Activated naive CD8-positive, alpha-beta T cell treated with anti-CD3 and anti-CD28 coated beads for 36 hours (primary cell): Measurements from ENCODE around the gene SDR39U1. TPM values are rescaled to one million over a fixed set of nuclear protein-coding genes. Genes with fewer than 3 reads are reported as not detected.
"Not testable (repeated sequence)": the region's sequence is repeated elsewhere in the genome, so short reads cannot be mapped to it uniquely, and the experiment has no call there.

Experiments
- DNase-seq: peaks from one replicate; pipeline ENCODE4 v3.0.0; 2021
- H3K27ac Mint-ChIP-seq: one replicate; pipeline ENCODE4 v1.8.0; 2022; ENCODE audit warnings: mild to moderate bottlenecking, moderate library complexity, mixed read lengths
- H3K27me3 Mint-ChIP-seq: one replicate; pipeline ENCODE4 v1.8.0; 2022; ENCODE audit warnings: mild to moderate bottlenecking, mixed read lengths
- H3K36me3 Mint-ChIP-seq: one replicate; pipeline ENCODE4 v1.8.0; 2021; ENCODE audit warnings: mild to moderate bottlenecking, mixed read lengths
- H3K4me1 Mint-ChIP-seq: one replicate; pipeline ENCODE4 v1.8.0; 2021; ENCODE audit warnings: mixed read lengths
- H3K4me3 Mint-ChIP-seq: one replicate; pipeline ENCODE4 v1.8.0; 2022; ENCODE audit warnings: mild to moderate bottlenecking, moderate library complexity, mixed read lengths
- H3K9me3 Mint-ChIP-seq: one replicate; pipeline ENCODE4 v1.8.0; 2022; ENCODE audit warnings: mixed read lengths
- total RNA-seq, 2 experiments: library from RNA; stranded (reverse); gene quantifications; one replicate each; pipeline ENCODE4 v1.2.3, GENCODE V29; 2021

Gene SDR39U1, protein sequence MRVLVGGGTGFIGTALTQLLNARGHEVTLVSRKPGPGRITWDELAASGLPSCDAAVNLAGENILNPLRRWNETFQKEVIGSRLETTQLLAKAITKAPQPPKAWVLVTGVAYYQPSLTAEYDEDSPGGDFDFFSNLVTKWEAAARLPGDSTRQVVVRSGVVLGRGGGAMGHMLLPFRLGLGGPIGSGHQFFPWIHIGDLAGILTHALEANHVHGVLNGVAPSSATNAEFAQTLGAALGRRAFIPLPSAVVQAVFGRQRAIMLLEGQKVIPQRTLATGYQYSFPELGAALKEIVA
- 10 to 100 TPM; 57.8 to 59.0 TPM for total RNA-seq

DNA sequence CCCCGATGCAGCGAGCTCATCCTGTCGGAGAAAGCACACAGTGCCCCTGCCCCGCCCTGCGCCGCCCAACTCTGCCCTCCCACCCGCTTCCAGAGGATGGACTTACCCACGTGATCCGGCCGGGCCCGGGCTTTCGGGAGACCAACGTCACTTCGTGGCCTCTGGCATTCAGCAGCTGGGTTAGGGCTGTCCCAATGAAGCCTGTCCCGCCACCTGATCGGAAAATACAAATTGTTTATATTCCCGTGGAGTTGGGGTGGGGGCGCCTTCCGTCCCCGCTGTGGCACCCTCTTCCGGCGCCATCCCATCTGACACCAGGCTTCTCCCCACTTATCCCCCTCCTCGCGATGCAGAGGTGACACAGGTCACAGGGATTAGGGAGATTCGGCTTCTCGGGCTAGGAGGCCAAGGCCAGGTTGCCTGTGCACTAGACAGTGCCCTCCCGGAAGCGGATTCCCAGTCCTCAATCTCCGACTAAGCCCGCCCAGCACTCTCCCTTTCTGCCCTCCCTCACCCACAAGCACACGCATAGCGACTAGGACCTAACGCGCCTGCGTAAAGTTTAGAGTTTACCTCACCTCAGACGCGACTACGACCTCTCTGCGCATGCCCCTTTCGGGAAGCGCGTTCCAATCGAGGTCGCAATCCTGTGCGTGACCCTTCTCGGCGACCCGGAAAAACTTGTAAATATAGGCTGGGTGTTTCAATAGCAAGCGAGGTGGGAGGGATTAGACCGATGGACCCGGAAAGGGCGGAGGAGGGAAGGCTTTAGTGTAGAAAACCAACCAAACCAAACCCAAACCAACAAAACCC, at the start of gene SDR39U1:
TSS of gene SDR39U1 (minus strand) at position 537 of the 813 bp plus-strand sequence. CDS start at position 530, 7 bp downstream.
- peak within 1 kb of the TSS; percentile 99 for H3K27ac Mint-ChIP-seq
- no peaks in the 10 kb centered on the region for H3K9me3 Mint-ChIP-seq
- DNase-seq, result peak; percentile 95
- no peaks in the 10 kb centered on the region for H3K27me3 Mint-ChIP-seq
- peak within 1 kb of the TSS; percentile 97 for H3K4me3 Mint-ChIP-seq
- H3K4me1 Mint-ChIP-seq, result peaks cover 46% of the 10 kb centered on the region
- peaks cover 58% of the 10 kb centered on the region for H3K36me3 Mint-ChIP-seq

DNA sequence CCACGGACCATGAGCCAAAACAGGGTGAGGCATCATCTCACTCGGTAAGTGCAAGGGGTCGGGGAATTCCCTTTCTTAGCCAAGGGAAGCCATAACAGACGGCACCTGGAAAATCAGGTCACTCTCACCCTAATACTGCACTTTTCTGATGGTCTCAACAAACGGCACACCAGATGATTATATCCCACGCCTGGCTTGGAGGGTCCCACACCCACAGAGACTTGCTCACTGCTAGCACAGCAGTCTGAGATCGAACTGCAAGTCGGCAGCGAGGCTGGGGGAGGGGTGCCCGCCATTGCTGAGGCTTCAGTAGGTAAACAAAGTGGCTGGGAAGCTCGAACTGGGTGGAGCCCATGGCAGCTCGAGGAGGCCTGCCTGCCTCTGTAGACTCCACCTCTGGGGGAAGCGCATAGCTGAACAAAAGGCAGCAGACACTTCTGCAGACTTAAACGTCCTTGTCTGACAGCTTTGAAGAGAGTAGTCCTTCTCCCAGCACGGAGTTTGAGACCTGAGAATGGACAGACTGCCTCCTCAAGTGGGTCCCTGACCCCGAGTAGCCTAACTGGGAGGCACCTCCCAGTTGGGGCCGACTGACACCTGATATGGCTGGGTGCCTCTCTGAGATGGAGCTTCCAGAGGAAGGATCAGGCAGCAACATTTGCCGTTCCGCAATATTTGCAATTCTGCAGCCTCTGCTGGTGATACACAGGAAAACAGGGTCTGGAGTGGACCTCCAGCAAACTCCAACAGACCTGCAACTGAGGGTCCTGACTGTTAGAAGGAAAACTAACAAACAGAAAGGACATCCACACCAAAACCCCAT, 49.2 kb upstream of the SDR39U1 start:
- not testable (repeated sequence) for H3K9me3 Mint-ChIP-seq, H3K36me3 Mint-ChIP-seq, H3K4me3 Mint-ChIP-seq, H3K27ac Mint-ChIP-seq, H3K4me1 Mint-ChIP-seq, H3K27me3 Mint-ChIP-seq, DNase-seq

DNA sequence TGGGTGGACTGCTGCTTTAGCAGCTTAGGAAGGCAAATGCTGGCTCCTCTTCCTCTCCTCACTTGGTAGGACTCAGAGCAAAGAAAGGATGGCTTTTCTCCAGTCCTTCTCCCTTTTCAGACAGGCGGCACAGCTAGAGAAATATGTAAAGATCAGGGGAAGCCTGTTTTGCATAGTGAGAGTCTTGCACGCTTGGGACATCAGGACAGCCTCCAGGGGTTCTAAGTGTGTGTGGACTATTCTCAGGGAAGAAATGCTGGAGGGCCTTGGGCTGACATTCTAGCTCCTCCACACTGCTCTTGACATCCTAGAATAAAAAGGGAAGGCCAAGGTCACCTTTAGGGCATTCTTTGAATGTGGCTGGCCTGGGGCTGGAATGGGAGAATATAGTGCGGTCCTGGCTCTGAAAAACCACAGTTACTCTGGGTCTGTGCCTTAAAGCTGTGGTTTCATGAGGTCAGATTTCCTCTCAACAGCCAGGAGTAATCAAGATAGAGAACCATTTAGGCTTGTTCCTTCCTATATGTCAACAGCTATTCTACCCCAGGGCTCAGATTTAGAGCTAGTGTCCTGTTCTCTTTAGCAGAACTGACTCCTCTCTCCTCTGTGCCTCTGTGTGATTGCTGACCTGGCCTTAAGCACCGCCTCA, 41.2 kb upstream of the SDR39U1 start:
- no peak for DNase-seq
- Mint-ChIP-seq H3K9me3 (peaks cover 1% of the 10 kb centered on the region), H3K4me1 (peaks cover 25% of the 10 kb centered on the region), H3K27me3 (no peaks in the 10 kb centered on the region), H3K27ac (peak overlapping the region; percentile 64), H3K36me3 (peaks cover 1% of the 10 kb centered on the region), H3K4me3 (peak overlapping the region; percentile 41)

DNA sequence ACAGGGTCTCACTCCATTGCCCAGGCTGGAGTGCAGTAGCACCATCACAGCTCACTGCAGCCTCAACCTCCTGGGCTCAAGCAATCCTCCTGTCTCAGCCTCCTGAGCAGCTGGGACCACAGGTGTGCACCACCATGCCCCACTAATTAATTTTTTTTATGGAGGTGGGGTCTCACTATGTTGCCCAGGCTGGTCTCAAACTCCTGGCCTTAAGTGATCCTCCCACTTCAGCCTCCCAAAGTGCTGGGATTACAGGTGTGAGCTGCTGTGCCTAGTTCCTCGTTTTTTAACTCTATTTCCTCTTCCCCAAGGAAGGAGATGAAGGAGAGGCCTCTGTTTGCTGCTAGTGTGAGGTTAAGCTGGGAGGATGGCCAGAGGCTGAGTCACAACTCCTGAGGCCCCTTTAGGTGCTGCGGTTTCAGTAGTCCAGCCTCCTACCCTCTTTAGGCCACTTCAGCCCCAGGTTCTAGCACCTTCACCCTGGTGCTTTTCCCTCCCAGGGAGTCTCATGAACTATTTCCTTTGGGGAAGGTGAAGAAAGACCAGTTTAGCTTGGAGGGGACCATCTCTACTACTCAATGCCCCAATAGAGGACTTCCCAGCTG, 40.2 kb upstream of the SDR39U1 start:
- not testable (repeated sequence) for H3K27ac Mint-ChIP-seq, H3K9me3 Mint-ChIP-seq, H3K4me3 Mint-ChIP-seq

DNA sequence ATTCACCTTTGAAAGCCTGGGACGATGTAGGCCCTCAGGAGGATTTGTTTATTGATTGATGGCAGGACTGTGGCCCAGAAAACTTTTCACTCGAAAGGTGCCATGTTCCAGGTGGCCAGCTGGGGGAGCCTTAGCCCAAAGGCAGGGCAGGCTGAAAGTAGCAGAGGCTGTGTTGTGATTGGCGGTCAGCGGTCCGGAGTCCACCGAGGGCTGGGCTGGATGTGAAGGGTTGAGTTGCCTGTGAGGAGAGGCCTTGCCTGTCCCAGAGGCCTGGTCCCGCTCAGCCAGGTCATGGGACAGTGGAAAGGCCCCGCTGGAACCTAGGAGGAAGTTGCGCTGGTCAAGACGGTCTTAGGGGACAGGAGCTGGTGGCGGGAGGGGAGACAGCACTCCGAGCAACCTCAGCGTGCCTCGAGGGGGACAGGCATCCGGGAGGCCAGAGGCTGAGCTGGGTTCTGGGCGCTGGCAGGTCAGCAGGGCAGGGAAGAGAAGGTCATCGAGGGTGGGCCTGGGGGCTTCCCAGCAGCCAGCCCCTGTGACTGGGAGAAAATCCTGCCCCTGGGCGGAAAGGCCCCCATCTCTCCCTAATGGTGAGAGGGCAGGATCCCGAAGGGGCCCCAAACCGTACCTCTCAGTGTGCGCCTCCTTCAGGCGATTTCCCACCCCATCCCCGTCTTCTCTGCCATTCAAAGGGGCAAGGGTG, 39.2 kb upstream of the SDR39U1 start:
- DNase-seq, result peak; percentile 62
- Mint-ChIP-seq H3K9me3 (peaks cover 1% of the 10 kb centered on the region), H3K27ac (peak overlapping the region; percentile 72), H3K4me3 (peak overlapping the region; percentile 75), H3K36me3 (peaks cover 2% of the 10 kb centered on the region), H3K4me1 (peaks cover 25% of the 10 kb centered on the region), H3K27me3 (no peaks in the 10 kb centered on the region)

More for the DNA sequence above, 40.2 kb upstream of the SDR39U1 start:
- not testable (repeated sequence) for H3K36me3 Mint-ChIP-seq, H3K27me3 Mint-ChIP-seq, DNase-seq
- peaks cover 25% of the 10 kb centered on the region for H3K4me1 Mint-ChIP-seq

DNA sequence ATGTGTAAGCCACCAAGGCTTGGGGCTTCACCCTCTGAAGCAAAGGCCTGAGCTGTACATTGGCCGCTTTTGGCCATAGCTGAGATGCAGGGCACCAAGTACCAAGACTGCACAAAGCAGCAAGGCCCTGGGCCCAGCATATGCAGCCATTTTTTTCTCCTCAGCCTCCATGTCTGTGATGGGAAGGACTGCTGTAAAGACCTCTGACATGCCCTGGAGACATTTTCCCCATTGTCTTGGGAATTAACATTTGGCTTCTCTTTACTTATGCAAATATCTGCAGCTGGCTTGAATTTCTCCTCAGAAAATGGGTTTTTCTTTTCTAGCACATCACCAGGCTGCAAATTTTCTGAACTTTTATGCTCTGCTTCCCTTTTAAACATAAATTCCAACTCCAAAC, 37.4 kb upstream of the SDR39U1 start:
- H3K27ac Mint-ChIP-seq, DNase-seq, H3K4me3 Mint-ChIP-seq, H3K27me3 Mint-ChIP-seq, H3K36me3 Mint-ChIP-seq, H3K9me3 Mint-ChIP-seq: not testable (repeated sequence)
- H3K4me1 Mint-ChIP-seq, result peaks cover 25% of the 10 kb centered on the region

DNA sequence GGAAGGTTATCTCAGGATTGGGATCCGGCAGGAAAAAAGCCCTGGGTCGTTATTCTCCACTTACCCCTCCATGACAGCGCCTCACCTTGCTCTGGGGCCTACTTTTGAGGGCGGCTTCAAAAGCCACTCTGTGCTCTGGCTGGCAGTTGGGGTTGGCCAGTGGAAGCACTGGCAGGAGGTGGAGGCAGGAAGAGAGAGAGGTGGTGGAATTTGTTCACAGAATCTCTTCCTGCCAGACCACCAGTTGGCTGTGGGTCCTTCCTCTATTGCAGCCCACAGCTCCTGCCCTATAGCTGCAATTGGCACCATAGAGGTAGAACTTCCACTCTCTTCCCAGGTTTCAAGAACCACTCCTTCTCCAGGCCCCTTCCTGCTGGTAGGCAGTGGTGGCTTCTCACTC, 32.7 kb upstream of the SDR39U1 start:
- Mint-ChIP-seq H3K4me3 (no peak overlapping the region), H3K36me3 (peaks cover 10% of the 10 kb centered on the region), H3K27ac (no peak overlapping the region), H3K4me1 (no peaks in the 10 kb centered on the region), H3K27me3 (no peaks in the 10 kb centered on the region), H3K9me3 (peaks cover 6% of the 10 kb centered on the region)
- no peak for DNase-seq

DNA sequence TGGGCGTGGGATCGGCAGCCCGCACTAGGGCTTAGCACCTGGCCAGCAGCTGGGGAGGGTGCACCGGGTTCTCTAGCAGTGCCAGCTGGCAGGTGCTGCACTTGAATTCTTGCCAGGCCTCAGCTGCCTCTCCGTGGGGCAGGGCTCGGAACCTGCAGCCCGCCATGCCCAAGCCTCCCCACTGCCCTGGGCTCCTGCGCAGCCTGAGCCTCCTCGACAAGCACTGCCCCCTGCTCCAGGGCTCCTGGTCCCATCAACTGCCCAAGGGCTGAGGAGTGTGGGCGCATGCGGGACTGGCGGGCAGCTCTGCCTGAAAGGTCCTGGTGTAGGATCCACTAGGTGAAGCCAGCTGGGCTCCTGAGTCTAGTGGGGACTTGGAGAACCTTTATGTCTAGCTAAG, 30.6 kb upstream of the SDR39U1 start:
- Mint-ChIP-seq H3K4me1 (peaks cover 5% of the 10 kb centered on the region), H3K4me3 (no peak overlapping the region), H3K27ac (no peak overlapping the region), H3K27me3 (no peaks in the 10 kb centered on the region), H3K9me3 (peaks cover 4% of the 10 kb centered on the region), H3K36me3 (peaks cover 8% of the 10 kb centered on the region)
- DNase-seq, result no peak

DNA sequence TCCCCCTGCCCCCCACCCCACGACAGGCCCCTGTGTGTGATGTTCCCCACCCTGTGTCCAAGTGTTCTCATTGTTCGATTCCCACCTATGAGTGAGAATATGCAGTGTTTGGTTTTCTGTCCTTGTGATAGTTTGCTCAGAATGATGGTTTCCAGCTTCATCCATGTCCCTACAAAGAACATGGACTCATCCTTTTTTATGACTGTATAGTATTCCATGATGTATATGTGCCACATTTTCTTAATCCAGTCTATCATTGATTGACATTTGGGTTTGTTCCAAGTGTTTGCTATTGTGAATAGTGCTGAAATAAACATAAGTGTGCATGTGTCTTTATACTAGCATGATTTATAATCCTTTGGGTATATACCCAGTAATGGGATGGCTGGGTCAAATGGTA, 27.9 kb upstream of the SDR39U1 start:
- Mint-ChIP-seq H3K4me1 (peaks cover 12% of the 10 kb centered on the region), H3K9me3 (peaks cover 11% of the 10 kb centered on the region), H3K36me3 (peaks cover 15% of the 10 kb centered on the region)
- DNase-seq, H3K27ac Mint-ChIP-seq, H3K4me3 Mint-ChIP-seq, H3K27me3 Mint-ChIP-seq: not testable (repeated sequence)

DNA sequence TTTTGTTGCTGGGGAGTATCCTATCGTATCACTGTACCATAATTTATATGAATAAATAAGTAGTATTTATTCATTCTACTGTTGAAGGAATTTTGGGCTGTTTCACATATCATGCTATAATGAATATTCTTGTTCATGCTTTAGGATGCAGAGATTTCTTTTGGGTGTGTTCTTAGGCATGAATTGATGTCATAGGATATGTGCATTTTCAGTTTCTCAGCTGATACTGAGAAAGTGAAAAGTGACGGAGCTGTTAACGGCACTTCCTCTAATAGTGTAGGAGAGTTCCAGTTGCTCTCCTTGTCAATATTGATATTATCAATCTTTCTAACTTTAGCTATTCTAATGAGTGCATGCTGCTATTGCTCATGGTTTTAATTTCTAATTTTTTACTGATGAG, 23.2 kb upstream of the SDR39U1 start:
- no peaks in the 10 kb centered on the region for H3K27me3 Mint-ChIP-seq
- no peak for DNase-seq
- H3K4me3 Mint-ChIP-seq, result no peak overlapping the region
- peaks cover 34% of the 10 kb centered on the region for H3K4me1 Mint-ChIP-seq
- peaks cover 30% of the 10 kb centered on the region for H3K36me3 Mint-ChIP-seq
- H3K9me3 Mint-ChIP-seq, result peaks cover 15% of the 10 kb centered on the region
- no peak overlapping the region for H3K27ac Mint-ChIP-seq

DNA sequence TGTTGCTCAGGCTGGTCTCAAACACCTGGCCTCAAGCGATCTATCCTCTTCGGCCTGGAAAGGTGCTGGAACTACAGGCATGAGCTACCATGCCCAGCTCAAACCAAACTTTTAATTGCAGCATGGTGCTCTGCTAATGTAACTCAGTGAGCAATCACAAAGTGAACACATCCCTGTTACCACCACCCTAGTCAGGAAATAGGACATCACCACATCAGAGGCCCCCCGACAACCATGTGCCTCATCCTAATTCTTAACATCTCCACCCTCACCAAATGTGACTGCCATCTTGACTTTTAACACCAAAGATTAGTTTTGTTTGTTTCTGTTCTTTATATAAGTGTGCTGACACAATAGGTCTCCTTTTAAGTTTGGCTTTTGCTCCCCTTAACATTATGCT, 22.8 kb upstream of the SDR39U1 start:
- no peak for DNase-seq
- peaks cover 12% of the 10 kb centered on the region for H3K9me3 Mint-ChIP-seq
- peaks cover 27% of the 10 kb centered on the region for H3K36me3 Mint-ChIP-seq
- H3K4me1 Mint-ChIP-seq, result peaks cover 34% of the 10 kb centered on the region
- no peaks in the 10 kb centered on the region for H3K27me3 Mint-ChIP-seq
- peak overlapping the region; percentile 25 for H3K27ac Mint-ChIP-seq
- no peak overlapping the region for H3K4me3 Mint-ChIP-seq

DNA sequence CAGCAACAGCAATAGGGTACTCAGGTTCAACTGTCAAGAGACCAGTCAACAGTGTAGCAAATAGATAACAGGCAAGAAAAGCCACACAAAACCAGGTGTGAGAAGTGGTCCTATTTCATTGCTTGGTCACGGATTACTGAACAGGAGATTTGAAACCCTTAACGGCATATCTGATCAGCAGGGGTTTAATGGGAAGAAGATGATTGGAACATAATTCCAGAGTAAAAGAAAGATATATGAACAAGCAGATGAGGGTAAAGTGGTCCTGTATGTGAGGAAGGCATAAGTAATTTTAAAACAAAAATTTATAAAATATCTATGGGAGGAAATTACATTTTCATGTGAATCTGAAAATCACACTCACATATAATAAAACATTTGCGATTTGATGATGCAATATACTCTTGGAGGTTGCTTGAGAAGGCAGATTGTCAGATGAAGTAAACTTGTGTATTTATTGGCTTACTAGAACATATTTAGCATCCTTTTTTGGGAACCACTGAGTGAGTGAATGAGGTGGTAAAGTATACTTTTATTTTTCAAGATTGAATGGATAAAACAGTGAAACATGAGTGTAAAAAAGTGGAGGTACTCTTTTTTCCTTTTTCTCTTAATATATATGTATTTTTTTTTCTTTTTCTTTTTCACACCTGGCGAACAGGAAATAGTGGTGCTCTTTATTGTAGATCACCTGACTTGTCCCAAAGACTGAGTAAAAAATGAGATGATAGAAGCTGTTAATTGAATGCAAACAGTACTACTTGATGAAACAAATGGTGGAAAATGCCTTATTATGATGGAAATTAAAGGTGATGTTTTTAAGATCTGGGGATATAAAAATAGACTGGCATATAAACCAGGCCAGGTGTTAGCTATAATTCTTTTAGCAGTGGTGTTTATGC, 21.6 kb upstream of the SDR39U1 start:
- peak overlapping the region; percentile 83 for H3K27ac Mint-ChIP-seq
- no peaks in the 10 kb centered on the region for H3K27me3 Mint-ChIP-seq
- DNase-seq, result no peak
- H3K4me3 Mint-ChIP-seq, result peak overlapping the region; percentile 14
- peaks cover 34% of the 10 kb centered on the region for H3K4me1 Mint-ChIP-seq
- H3K36me3 Mint-ChIP-seq, result peaks cover 29% of the 10 kb centered on the region
- peaks cover 12% of the 10 kb centered on the region for H3K9me3 Mint-ChIP-seq
